NCI-H748 (cell line): ENCODE measurements around the gene AKAP6.

Experiments used
- DNase-seq: peaks from one replicate; lab custom pipeline; 2025; ENCODE audit not compliant: unreplicated experiment; lab: John Stamatoyannopoulos, UW

The AKAP6 gene

GRCh38 chr14:32405856-32406255 is 76.8 kb downstream of the AKAP6 start:
- DNase-seq = no peak

GRCh38 chr14:32407130-32407529 is 78.0 kb downstream of the AKAP6 start:
- no peak for DNase-seq

- DNase-seq = no peak
Measured at GRCh38 chr14:32408018-32408417, 78.9 kb downstream of the AKAP6 start.

- no peak for DNase-seq
Measured at GRCh38 chr14:32412103-32412502, 83.0 kb downstream of the AKAP6 start.

- no peak for DNase-seq
Measured at GRCh38 chr14:32412532-32412931, 83.4 kb downstream of the AKAP6 start.

- DNase-seq = no peak
Measured at GRCh38 chr14:32413967-32414640, 85.0 kb downstream of the AKAP6 start.

- no peak for DNase-seq
Measured at GRCh38 chr14:32414808-32415255, 85.7 kb downstream of the AKAP6 start.

- DNase-seq = no peak
Measured at GRCh38 chr14:32417956-32418552, 89.0 kb downstream of the AKAP6 start.

GRCh38 chr14:32419429-32419828 is 90.3 kb downstream of the AKAP6 start:
- no peak for DNase-seq

- no peak for DNase-seq
Measured at GRCh38 chr14:32421781-32422180, 92.7 kb downstream of the AKAP6 start.

GRCh38 chr14:32422440-32422839 is 93.3 kb downstream of the AKAP6 start:
- no peak for DNase-seq

- peak; percentile 25 for DNase-seq
Measured at GRCh38 chr14:32426028-32426427, 96.9 kb downstream of the AKAP6 start.

- no peak for DNase-seq
Measured at GRCh38 chr14:32426586-32427388, 97.7 kb downstream of the AKAP6 start.

- no peak for DNase-seq
Measured at GRCh38 chr14:32427726-32428528, 98.8 kb downstream of the AKAP6 start.

- DNase-seq = no peak
Measured at GRCh38 chr14:32428875-32429274, 99.8 kb downstream of the AKAP6 start.

GRCh38 chr14:32430326-32430725 is 101.2 kb downstream of the AKAP6 start:
- no peak for DNase-seq

GRCh38 chr14:32432813-32433538 is 103.9 kb downstream of the AKAP6 start:
- no peak for DNase-seq

- no peak for DNase-seq
Measured at GRCh38 chr14:32434180-32434579, 105.1 kb downstream of the AKAP6 start.

GRCh38 chr14:32434880-32435279 is 105.8 kb downstream of the AKAP6 start:
- no peak for DNase-seq

- DNase-seq = no peak
Measured at GRCh38 chr14:32435411-32435810, 106.3 kb downstream of the AKAP6 start.

GRCh38 chr14:32436993-32437392 is 107.9 kb downstream of the AKAP6 start:
- DNase-seq = no peak
